ENCODE data around the gene MEI1.

GRCh38 chr22:41821471-41822316 lies 122.4 kb downstream of the MEI1 start:
- TF ChIP-seq RAD21 (CRISPR knock-in tag; conservative IDR thresholded peaks at IDR 0.05 in 1 of 2, IDR thresholded peaks at IDR 0.05 in 1 of 2): no peak
- TF ChIP-seq ZKSCAN1 (IDR thresholded peaks at IDR 0.05; ENCODE audit: low read depth, low read length): no peak
- TF ChIP-seq FOS (IDR thresholded peaks at IDR 0.05; ENCODE audit: extremely low read depth, insufficient read length): no peak

All from K562 (cell line).